ENCODE data around the gene RPP14.
A peak's percentile ranks its signal among the peaks of the same experiment; 100 is the strongest.

RPP14 gene

GRCh38 chr3:58349792-58350626 lies 44.0 kb downstream of the RPP14 start:
- no peak for TF ChIP-seq ZNF274 (IDR thresholded peaks at IDR 0.05; ENCODE audit: low read depth, low read length)

GRCh38 chr3:58350627-58351013 lies 44.6 kb downstream of the RPP14 start:
- no peak for TF ChIP-seq ZNF274 (IDR thresholded peaks at IDR 0.05; ENCODE audit: low read depth, low read length)
- peak overlapping the region; percentile 41; the same call in 1 of the 2 replicates for H3K4me3 ChIP-seq (ENCODE audit: low read length)

More at GRCh38 chr3:58349792-58350626, 44.0 kb downstream of the RPP14 start:
- peak overlapping the region; percentile 41; the same call in 1 of the 2 replicates for H3K4me3 ChIP-seq (ENCODE audit: low read length)

GRCh38 chr3:58351920-58352319 lies 45.9 kb downstream of the RPP14 start:
- TF ChIP-seq ZNF274 (IDR thresholded peaks at IDR 0.05; ENCODE audit: low read depth, low read length): no peak
- no peak overlapping the region for H3K4me3 ChIP-seq (ENCODE audit: low read length)

- no peak overlapping the region for H3K4me3 ChIP-seq (ENCODE audit: low read length)
- TF ChIP-seq ZNF274 (IDR thresholded peaks at IDR 0.05; ENCODE audit: low read depth, low read length): no peak
These were observed 46.6 kb downstream of the RPP14 start for GRCh38 chr3:58352626-58353025.

GRCh38 chr3:58353722-58354553 lies 47.9 kb downstream of the RPP14 start:
- TF ChIP-seq ZNF274 (IDR thresholded peaks at IDR 0.05; ENCODE audit: low read depth, low read length): no peak
- H3K4me3 ChIP-seq (ENCODE audit: low read length): no peak overlapping the region; the same call in 1 of the 2 replicates

GRCh38 chr3:58355179-58355578 lies 49.1 kb downstream of the RPP14 start:
- H3K4me3 ChIP-seq (ENCODE audit: low read length): no peak overlapping the region
- TF ChIP-seq ZNF274 (IDR thresholded peaks at IDR 0.05; ENCODE audit: low read depth, low read length): no peak

GRCh38 chr3:58356054-58356453 lies 50.0 kb downstream of the RPP14 start:
- TF ChIP-seq ZNF274 (IDR thresholded peaks at IDR 0.05; ENCODE audit: low read depth, low read length): no peak
- no peak overlapping the region for H3K4me3 ChIP-seq (ENCODE audit: low read length)

- no peak for TF ChIP-seq ZNF274 (IDR thresholded peaks at IDR 0.05; ENCODE audit: low read depth, low read length)
- no peak overlapping the region for H3K4me3 ChIP-seq (ENCODE audit: low read length)
These were observed 51.4 kb downstream of the RPP14 start for GRCh38 chr3:58357402-58357801.

- no peak for TF ChIP-seq ZNF274 (IDR thresholded peaks at IDR 0.05; ENCODE audit: low read depth, low read length)
These were observed 52.0 kb downstream of the RPP14 start for GRCh38 chr3:58358092-58358491.

GRCh38 chr3:58358808-58359207 lies 52.8 kb downstream of the RPP14 start:
- H3K4me3 ChIP-seq (ENCODE audit: low read length): no peak overlapping the region
- TF ChIP-seq ZNF274 (IDR thresholded peaks at IDR 0.05; ENCODE audit: low read depth, low read length): no peak

More at GRCh38 chr3:58358092-58358491, 52.0 kb downstream of the RPP14 start:
- H3K4me3 ChIP-seq (ENCODE audit: low read length): no peak overlapping the region

- H3K4me3 ChIP-seq (ENCODE audit: low read length): no peak overlapping the region
- TF ChIP-seq ZNF274 (IDR thresholded peaks at IDR 0.05; ENCODE audit: low read depth, low read length): no peak
These were observed 53.6 kb downstream of the RPP14 start for GRCh38 chr3:58359621-58360020.

- no peak for TF ChIP-seq ZNF274 (IDR thresholded peaks at IDR 0.05; ENCODE audit: low read depth, low read length)
- H3K4me3 ChIP-seq (ENCODE audit: low read length): no peak overlapping the region
These were observed 55.8 kb downstream of the RPP14 start for GRCh38 chr3:58361866-58362265.

- no peak overlapping the region for H3K4me3 ChIP-seq (ENCODE audit: low read length)
- TF ChIP-seq ZNF274 (IDR thresholded peaks at IDR 0.05; ENCODE audit: low read depth, low read length): no peak
These were observed 60.7 kb downstream of the RPP14 start for GRCh38 chr3:58366699-58367098.

GRCh38 chr3:58369038-58369437 lies 63.0 kb downstream of the RPP14 start:
- TF ChIP-seq ZNF274 (IDR thresholded peaks at IDR 0.05; ENCODE audit: low read depth, low read length): no peak

More at GRCh38 chr3:58369038-58369437, 63.0 kb downstream of the RPP14 start:
- no peak overlapping the region for H3K4me3 ChIP-seq (ENCODE audit: low read length)

Measured in GM08714 (cell line).